ENCODE measurements around the gene MEX3D.
A peak's percentile ranks its signal among the peaks of the same experiment; 100 is the strongest.

The MEX3D gene

GRCh38 chr19:1592755-1593500 is 24.8 kb upstream of the MEX3D start, which contains the start of gene MBD3:
MBD3 (minus strand) TSS chr19:1592865; CDS start chr19:1592631, 234 bp downstream.
- peak; percentile 86 for DNase-seq

GRCh38 chr19:1592024-1592754 is 24.1 kb upstream of the MEX3D start:
- DNase-seq, result peak; percentile 72

GRCh38 chr19:1591421-1592023 is 23.4 kb upstream of the MEX3D start:
- DNase-seq, result no peak

GRCh38 chr19:1590641-1591397 is 22.7 kb upstream of the MEX3D start:
- DNase-seq, result no peak

GRCh38 chr19:1587872-1588271 is 19.7 kb upstream of the MEX3D start:
- no peak for DNase-seq

- DNase-seq, result no peak
These were observed 17.1 kb upstream of the MEX3D start for GRCh38 chr19:1585243-1585580.

- no peak for DNase-seq
These were observed 16.5 kb upstream of the MEX3D start for GRCh38 chr19:1584500-1585242.

- no peak for DNase-seq
These were observed 14.1 kb upstream of the MEX3D start for GRCh38 chr19:1582201-1582600.

- no peak for DNase-seq
These were observed 12.8 kb upstream of the MEX3D start for GRCh38 chr19:1580957-1581356.

- DNase-seq, result no peak
These were observed 12.3 kb upstream of the MEX3D start for GRCh38 chr19:1580382-1580781.

- DNase-seq, result no peak
These were observed 11.1 kb upstream of the MEX3D start for GRCh38 chr19:1579222-1579621.

- DNase-seq, result no peak
These were observed 9.9 kb upstream of the MEX3D start for GRCh38 chr19:1577929-1578618.

- no peak for DNase-seq
These were observed 9.2 kb upstream of the MEX3D start for GRCh38 chr19:1577090-1577928.

GRCh38 chr19:1576242-1577089 is 8.3 kb upstream of the MEX3D start:
- no peak for DNase-seq

GRCh38 chr19:1575323-1576241 is 7.5 kb upstream of the MEX3D start:
- DNase-seq, result no peak

GRCh38 chr19:1574354-1575136 is 6.4 kb upstream of the MEX3D start:
- no peak for DNase-seq

GRCh38 chr19:1572795-1573194 is 4.7 kb upstream of the MEX3D start:
- no peak for DNase-seq

- DNase-seq, result no peak
These were observed 3.2 kb upstream of the MEX3D start for GRCh38 chr19:1571358-1571757.

All from effector CD8-positive, alpha-beta T cell (primary cell).